ENCODE data around the gene CAMK1. TPM values are rescaled to one million over a fixed set of nuclear protein-coding genes. Genes with fewer than 3 reads are reported as not detected.

Gene CAMK1
- polyA plus RNA-seq, 4 donors, result 10.1 to 22.5 (median 19.4) TPM

GRCh38 chr3:9727743-9728142 lies 42.0 kb downstream of the CAMK1 start:
- 81 to 88% (median 83%) methylated on average over 2 of the region's 2 CpGs for WGBS, 3 donors
- Histone ChIP-seq H3K4me1 (ENCODE audit: control insufficient read depth in 3 of 3, insufficient read depth in 2 of 3, low read depth in 1 of 3, low read length in 2 of 3) (peaks cover 0 to 5% (median 3%) of the 10 kb centered on the region in 3 donors), H3K27me3 (ENCODE audit: control insufficient read depth in 3 of 3, insufficient read depth in 3 of 3, low read length in 3 of 3) (no peaks in the 10 kb centered on the region), H3K4me3 (ENCODE audit: low read depth in 1 of 3, low read length in 3 of 3) (no peak overlapping the region), H3K27ac (ENCODE audit: low read depth in 1 of 3, low read length in 2 of 3) (no peak overlapping the region), H3K36me3 (ENCODE audit: control insufficient read depth in 3 of 3, insufficient read depth in 2 of 3, low read depth in 1 of 3, low read length in 3 of 3) (peaks cover 0 to 2% (median 0%) of the 10 kb centered on the region in 3 donors), H3K9me3 (ENCODE audit: control insufficient read depth in 2 of 2, insufficient read depth in 1 of 2, low read depth in 1 of 2, low read length in 1 of 2) (no peaks in the 10 kb centered on the region)
- FAIRE-seq (no peak), DNase-seq (no peak)

- Histone ChIP-seq H3K27me3 (ENCODE audit: control insufficient read depth in 3 of 3, insufficient read depth in 3 of 3, low read length in 3 of 3) (no peaks in the 10 kb centered on the region), H3K4me1 (ENCODE audit: control insufficient read depth in 3 of 3, insufficient read depth in 2 of 3, low read depth in 1 of 3, low read length in 2 of 3) (no peaks in the 10 kb centered on the region), H3K36me3 (ENCODE audit: control insufficient read depth in 3 of 3, insufficient read depth in 2 of 3, low read depth in 1 of 3, low read length in 3 of 3) (no peaks in the 10 kb centered on the region), H3K27ac (ENCODE audit: low read depth in 1 of 3, low read length in 2 of 3) (no peak overlapping the region), H3K4me3 (ENCODE audit: low read depth in 1 of 3, low read length in 3 of 3) (no peak overlapping the region), H3K9me3 (ENCODE audit: control insufficient read depth in 2 of 2, insufficient read depth in 1 of 2, low read depth in 1 of 2, low read length in 1 of 2) (no peaks in the 10 kb centered on the region)
- DNase-seq (peak in 1 of 2 donors; percentile 35), FAIRE-seq (no peak)
- 5 to 20% (median 10%) methylated on average over 10 to 11 of the region's 11 CpGs for WGBS, 3 donors
Measured at GRCh38 chr3:9727041-9727595, 42.6 kb downstream of the CAMK1 start.

- no peaks in the 10 kb centered on the region for H3K36me3 ChIP-seq (ENCODE audit: control insufficient read depth in 3 of 3, insufficient read depth in 2 of 3, low read depth in 1 of 3, low read length in 3 of 3)
- H3K27me3 ChIP-seq (ENCODE audit: control insufficient read depth in 3 of 3, insufficient read depth in 3 of 3, low read length in 3 of 3), result no peaks in the 10 kb centered on the region
- no peaks in the 10 kb centered on the region for H3K4me1 ChIP-seq (ENCODE audit: control insufficient read depth in 3 of 3, insufficient read depth in 2 of 3, low read depth in 1 of 3, low read length in 2 of 3)
- FAIRE-seq (no peak), DNase-seq (no peak)
- H3K27ac ChIP-seq (ENCODE audit: low read depth in 1 of 3, low read length in 2 of 3), result no peak overlapping the region
- H3K4me3 ChIP-seq (ENCODE audit: low read depth in 1 of 3, low read length in 3 of 3), result no peak overlapping the region
- WGBS, 3 donors, result 82 to 95% (median 90%) methylated on average over 4 of the region's 4 CpGs
- H3K9me3 ChIP-seq (ENCODE audit: control insufficient read depth in 2 of 2, insufficient read depth in 1 of 2, low read depth in 1 of 2, low read length in 1 of 2), result no peaks in the 10 kb centered on the region
Measured at GRCh38 chr3:9725775-9726515, 43.8 kb downstream of the CAMK1 start.

GRCh38 chr3:9721700-9722060 lies 48.1 kb downstream of the CAMK1 start:
- no peak overlapping the region for H3K27ac ChIP-seq (ENCODE audit: low read depth in 1 of 3, low read length in 2 of 3)
- DNase-seq (no peak), FAIRE-seq (no peak)
- H3K4me1 ChIP-seq (ENCODE audit: control insufficient read depth in 3 of 3, insufficient read depth in 2 of 3, low read depth in 1 of 3, low read length in 2 of 3), result no peaks in the 10 kb centered on the region
- H3K27me3 ChIP-seq (ENCODE audit: control insufficient read depth in 3 of 3, insufficient read depth in 3 of 3, low read length in 3 of 3), result no peaks in the 10 kb centered on the region
- H3K4me3 ChIP-seq (ENCODE audit: low read depth in 1 of 3, low read length in 3 of 3), result no peak overlapping the region
- H3K36me3 ChIP-seq (ENCODE audit: control insufficient read depth in 3 of 3, insufficient read depth in 2 of 3, low read depth in 1 of 3, low read length in 3 of 3), result no peaks in the 10 kb centered on the region
- H3K9me3 ChIP-seq (ENCODE audit: control insufficient read depth in 2 of 2, insufficient read depth in 1 of 2, low read depth in 1 of 2, low read length in 1 of 2), result no peaks in the 10 kb centered on the region
- WGBS, 3 donors, result 57 to 71% (median 59%) methylated on average over 2 of the region's 2 CpGs

- WGBS, 3 donors, result 44 to 52% (median 51%) methylated on average over 7 of the region's 7 CpGs
- H3K36me3 ChIP-seq (ENCODE audit: control insufficient read depth in 3 of 3, insufficient read depth in 2 of 3, low read depth in 1 of 3, low read length in 3 of 3), result no peaks in the 10 kb centered on the region
- DNase-seq (no peak), FAIRE-seq (no peak)
- no peak overlapping the region for H3K4me3 ChIP-seq (ENCODE audit: low read depth in 1 of 3, low read length in 3 of 3)
- no peak overlapping the region for H3K27ac ChIP-seq (ENCODE audit: low read depth in 1 of 3, low read length in 2 of 3)
- H3K4me1 ChIP-seq (ENCODE audit: control insufficient read depth in 3 of 3, insufficient read depth in 2 of 3, low read depth in 1 of 3, low read length in 2 of 3), result peaks cover 0 to 1% (median 0%) of the 10 kb centered on the region in 3 donors
- no peaks in the 10 kb centered on the region for H3K27me3 ChIP-seq (ENCODE audit: control insufficient read depth in 3 of 3, insufficient read depth in 3 of 3, low read length in 3 of 3)
- H3K9me3 ChIP-seq (ENCODE audit: control insufficient read depth in 2 of 2, insufficient read depth in 1 of 2, low read depth in 1 of 2, low read length in 1 of 2), result no peaks in the 10 kb centered on the region
Measured at GRCh38 chr3:9721015-9721699, 48.6 kb downstream of the CAMK1 start.

- Histone ChIP-seq H3K36me3 (ENCODE audit: control insufficient read depth in 3 of 3, insufficient read depth in 2 of 3, low read depth in 1 of 3, low read length in 3 of 3) (no peaks in the 10 kb centered on the region), H3K4me3 (ENCODE audit: low read depth in 1 of 3, low read length in 3 of 3) (no peak overlapping the region), H3K27ac (ENCODE audit: low read depth in 1 of 3, low read length in 2 of 3) (no peak overlapping the region), H3K27me3 (ENCODE audit: control insufficient read depth in 3 of 3, insufficient read depth in 3 of 3, low read length in 3 of 3) (no peaks in the 10 kb centered on the region), H3K9me3 (ENCODE audit: control insufficient read depth in 2 of 2, insufficient read depth in 1 of 2, low read depth in 1 of 2, low read length in 1 of 2) (no peaks in the 10 kb centered on the region), H3K4me1 (ENCODE audit: control insufficient read depth in 3 of 3, insufficient read depth in 2 of 3, low read depth in 1 of 3, low read length in 2 of 3) (peaks cover 0 to 8% (median 0%) of the 10 kb centered on the region in 3 donors)
- DNase-seq (no peak), FAIRE-seq (no peak)
- WGBS, 3 donors, result 62 to 73% (median 63%) methylated on average over 4 of the region's 4 CpGs
Measured at GRCh38 chr3:9718118-9718517, 51.6 kb downstream of the CAMK1 start.

GRCh38 chr3:9717563-9717962 lies 52.2 kb downstream of the CAMK1 start:
- WGBS, 3 donors, result 85 to 94% (median 92%) methylated on average over 1 of the region's 1 CpG

GRCh38 chr3:9716801-9717555 lies 52.8 kb downstream of the CAMK1 start:
- H3K27ac ChIP-seq (ENCODE audit: low read depth in 1 of 3, low read length in 2 of 3), result no peak overlapping the region
- no peaks in the 10 kb centered on the region for H3K36me3 ChIP-seq (ENCODE audit: control insufficient read depth in 3 of 3, insufficient read depth in 2 of 3, low read depth in 1 of 3, low read length in 3 of 3)
- no peaks in the 10 kb centered on the region for H3K27me3 ChIP-seq (ENCODE audit: control insufficient read depth in 3 of 3, insufficient read depth in 3 of 3, low read length in 3 of 3)
- no peaks in the 10 kb centered on the region for H3K9me3 ChIP-seq (ENCODE audit: control insufficient read depth in 2 of 2, insufficient read depth in 1 of 2, low read depth in 1 of 2, low read length in 1 of 2)
- FAIRE-seq (no peak), DNase-seq (no peak)
- no peak overlapping the region for H3K4me3 ChIP-seq (ENCODE audit: low read depth in 1 of 3, low read length in 3 of 3)
- peaks cover 0 to 8% (median 0%) of the 10 kb centered on the region in 3 donors for H3K4me1 ChIP-seq (ENCODE audit: control insufficient read depth in 3 of 3, insufficient read depth in 2 of 3, low read depth in 1 of 3, low read length in 2 of 3)
- WGBS, 3 donors, result 68 to 82% (median 77%) methylated on average over 5 of the region's 5 CpGs

More at GRCh38 chr3:9717563-9717962, 52.2 kb downstream of the CAMK1 start:
- Histone ChIP-seq H3K27me3 (ENCODE audit: control insufficient read depth in 3 of 3, insufficient read depth in 3 of 3, low read length in 3 of 3) (no peaks in the 10 kb centered on the region), H3K4me1 (ENCODE audit: control insufficient read depth in 3 of 3, insufficient read depth in 2 of 3, low read depth in 1 of 3, low read length in 2 of 3) (peaks cover 0 to 8% (median 0%) of the 10 kb centered on the region in 3 donors), H3K27ac (ENCODE audit: low read depth in 1 of 3, low read length in 2 of 3) (no peak overlapping the region), H3K9me3 (ENCODE audit: control insufficient read depth in 2 of 2, insufficient read depth in 1 of 2, low read depth in 1 of 2, low read length in 1 of 2) (no peaks in the 10 kb centered on the region), H3K4me3 (ENCODE audit: low read depth in 1 of 3, low read length in 3 of 3) (no peak overlapping the region), H3K36me3 (ENCODE audit: control insufficient read depth in 3 of 3, insufficient read depth in 2 of 3, low read depth in 1 of 3, low read length in 3 of 3) (no peaks in the 10 kb centered on the region)
- DNase-seq, result no peak
- FAIRE-seq, result no peak

Measured in small intestine (tissue), 7 donors.